Testis (tissue), 3 donors: ENCODE results near the gene ATXN7L3. TPM values are rescaled to one million over a fixed set of nuclear protein-coding genes. Genes with fewer than 3 reads are reported as not detected.

Experiments used
- DNase-seq: peaks from one replicate; pipeline ENCODE4 v3.0.0-alpha.2; 2019
- H3K27ac ChIP-seq, 2 donors: fragments of 200-600 bp; sonication (generic); one replicate each; pipeline ENCODE4 v1.5.1; 2019
- H3K27me3 ChIP-seq: fragments of 200-600 bp; sonication (generic); one replicate; pipeline ENCODE4 v1.5.1; 2019
- H3K36me3 ChIP-seq: fragments of 200-600 bp; sonication (generic); one replicate; pipeline ENCODE4 v1.5.1; 2017; ENCODE audit warnings: low read depth; ENCODE audit errors: missing control alignments
- H3K4me1 ChIP-seq: fragments of 200-600 bp; sonication (generic); one replicate; pipeline ENCODE4 v1.5.1; 2019
- H3K4me3 ChIP-seq, 2 donors: fragments of 200-600 bp; sonication (generic); one replicate each; pipeline ENCODE4 v1.5.1; 2017 to 2019
- H3K9me3 ChIP-seq: fragments of 200-600 bp; sonication (generic); one replicate; pipeline ENCODE4 v1.5.1; 2017
- POLR2A ChIP-seq: fragments of 450-650 bp; IDR thresholded peaks from one replicate; pipeline ENCODE4 v1.6.1; 2017; ENCODE audit warnings: antibody characterized with exemption, mild to moderate bottlenecking, moderate library complexity
- WGBS, 2 donors: methylation state at CpG; one replicate each; pipeline ENCODE4 v1.1.5; 2018; 5-methylcytosine and 5-hydroxymethylcytosine counted together
- intact Hi-C: fragments of 100-400 bp; cut with DNase I; formaldehyde crosslinking; loops from one replicate; pipeline ENCODE4 v1.15.1; 2023; ENCODE audit warnings: low total_unique reads
- polyA plus RNA-seq: library from polyadenylated mRNA; stranded (reverse); fragments of 350-450 nt; fragmentation: Illumina TruSeq; extraction: RNeasy Lipid Tissue Mini Kit (QIAGEN cat#74804); gene quantifications from one replicate; pipeline ENCODE4 v1.2.3, GENCODE V29; 2014; ENCODE audit warnings: low read depth, low replicate concordance; ENCODE audit not compliant: insufficient read depth
- total RNA-seq, 2 donors: library from RNA; depleted of rRNA; stranded (reverse); fragments of >200 nt; gene quantifications; one replicate each; pipeline ENCODE4 v1.2.3, GENCODE V29; 2016
- TF ChIP-seq, protein P1 (sequence below), 3 experiments: fragments of 450-650 bp in 2 of 3; fragments of 200-600 bp in 1 of 3; sonication (generic) in 1 of 3; IDR thresholded peaks; one replicate each; pipeline ENCODE4 v1.5.1; 2016 to 2019; ENCODE audit warnings: antibody characterized with exemption in 3 of 3, mild to moderate bottlenecking in 2 of 3, moderate library complexity in 1 of 3

Gene ATXN7L3
- total and polyA plus RNA-seq, 3 donors from 2014 or later, result 76.5 to 101 (median 100) TPM

- Histone ChIP-seq H3K36me3 (peaks cover 5% of the 10 kb centered on the region), H3K27ac (no peak overlapping the region), H3K9me3 (no peaks in the 10 kb centered on the region), H3K4me3 (no peak overlapping the region), H3K4me1 (peaks cover 12% of the 10 kb centered on the region), H3K27me3 (no peaks in the 10 kb centered on the region)
- no peak for TF ChIP-seq POLR2A
- TF ChIP-seq, protein P1, sequence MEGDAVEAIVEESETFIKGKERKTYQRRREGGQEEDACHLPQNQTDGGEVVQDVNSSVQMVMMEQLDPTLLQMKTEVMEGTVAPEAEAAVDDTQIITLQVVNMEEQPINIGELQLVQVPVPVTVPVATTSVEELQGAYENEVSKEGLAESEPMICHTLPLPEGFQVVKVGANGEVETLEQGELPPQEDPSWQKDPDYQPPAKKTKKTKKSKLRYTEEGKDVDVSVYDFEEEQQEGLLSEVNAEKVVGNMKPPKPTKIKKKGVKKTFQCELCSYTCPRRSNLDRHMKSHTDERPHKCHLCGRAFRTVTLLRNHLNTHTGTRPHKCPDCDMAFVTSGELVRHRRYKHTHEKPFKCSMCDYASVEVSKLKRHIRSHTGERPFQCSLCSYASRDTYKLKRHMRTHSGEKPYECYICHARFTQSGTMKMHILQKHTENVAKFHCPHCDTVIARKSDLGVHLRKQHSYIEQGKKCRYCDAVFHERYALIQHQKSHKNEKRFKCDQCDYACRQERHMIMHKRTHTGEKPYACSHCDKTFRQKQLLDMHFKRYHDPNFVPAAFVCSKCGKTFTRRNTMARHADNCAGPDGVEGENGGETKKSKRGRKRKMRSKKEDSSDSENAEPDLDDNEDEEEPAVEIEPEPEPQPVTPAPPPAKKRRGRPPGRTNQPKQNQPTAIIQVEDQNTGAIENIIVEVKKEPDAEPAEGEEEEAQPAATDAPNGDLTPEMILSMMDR (IDR thresholded peaks at IDR 0.05), result no peak
- intact Hi-C loops, result no loop called here
- 88 to 89% methylated on average over 17 of the region's 17 CpGs for WGBS, 2 donors
- no peak for DNase-seq
These were observed 7.6 kb upstream of the ATXN7L3 start for GRCh38 chr17:44207319-44207718.

DNA sequence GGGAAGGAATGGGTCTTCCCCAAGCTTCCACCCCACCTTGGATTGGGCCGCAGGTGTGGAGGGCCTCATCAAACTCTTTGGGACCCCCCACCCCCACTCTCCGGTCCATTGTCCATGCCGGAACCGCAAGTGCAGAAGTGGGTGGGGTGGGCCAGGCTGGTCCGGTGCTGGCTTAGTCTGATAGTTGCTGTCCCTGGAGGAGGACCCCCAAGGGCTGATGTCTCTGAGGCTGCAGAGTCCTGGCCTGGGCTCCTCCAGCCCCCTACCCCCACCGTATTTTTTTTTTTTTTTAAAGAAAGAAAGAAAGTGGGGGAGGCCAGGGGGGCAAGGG lies 7.1 kb upstream of the ATXN7L3 start:
- Histone ChIP-seq H3K27ac (no peak overlapping the region), H3K36me3 (peaks cover 5% of the 10 kb centered on the region), H3K27me3 (no peaks in the 10 kb centered on the region), H3K9me3 (no peaks in the 10 kb centered on the region), H3K4me1 (peaks cover 11% of the 10 kb centered on the region), H3K4me3 (no peak overlapping the region)
- intact Hi-C loops, result no loop called here
- TF ChIP-seq, protein P1 (IDR thresholded peaks at IDR 0.05), result no peak
- 77 to 86% methylated on average over 2 to 6 of the region's 6 CpGs for WGBS, 2 donors
- DNase-seq, result no peak

GRCh38 chr17:44205962-44206824 lies 6.5 kb upstream of the ATXN7L3 start:
- Histone ChIP-seq H3K9me3 (no peaks in the 10 kb centered on the region), H3K4me1 (peaks cover 8% of the 10 kb centered on the region), H3K36me3 (peaks cover 5% of the 10 kb centered on the region), H3K4me3 (no peak overlapping the region), H3K27ac (no peak overlapping the region), H3K27me3 (no peaks in the 10 kb centered on the region)
- TF ChIP-seq, protein P1 (IDR thresholded peaks at IDR 0.05), result no peak
- TF ChIP-seq POLR2A, result no peak
- DNase-seq, result no peak
- intact Hi-C loops, result no loop called here
- 55 to 70% methylated on average over 12 to 13 of the region's 13 CpGs for WGBS, 2 donors

DNA sequence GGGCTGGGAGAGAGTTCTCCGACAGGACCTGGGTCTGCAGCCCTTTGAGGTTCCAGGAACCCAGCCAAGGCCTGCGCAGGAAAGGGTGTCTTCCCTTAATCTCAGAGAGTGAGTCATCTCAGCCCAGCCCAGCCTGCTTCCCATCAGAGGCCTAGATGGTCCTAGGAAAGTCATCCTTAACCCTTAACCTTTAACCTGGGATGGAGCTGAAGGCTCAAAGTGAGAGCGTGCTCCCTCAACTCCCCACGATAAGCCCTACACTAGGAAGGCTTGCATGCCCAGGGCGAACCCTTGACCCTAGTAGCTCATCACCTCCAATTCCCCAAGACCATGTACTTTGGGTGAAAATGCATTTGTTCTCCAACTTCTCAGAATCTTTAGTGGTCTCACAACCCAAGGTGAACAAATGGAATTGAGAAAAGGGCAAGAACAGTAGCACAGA lies 4.8 kb upstream of the ATXN7L3 start:
- 49 to 67% methylated on average over 5 of the region's 5 CpGs for WGBS, 2 donors
- DNase-seq, result no peak
- Histone ChIP-seq H3K36me3 (peaks cover 5% of the 10 kb centered on the region), H3K27me3 (no peaks in the 10 kb centered on the region), H3K9me3 (no peaks in the 10 kb centered on the region), H3K4me3 (no peak overlapping the region), H3K27ac (no peak overlapping the region), H3K4me1 (no peaks in the 10 kb centered on the region)
- TF ChIP-seq POLR2A, result no peak
- TF ChIP-seq, protein P1 (IDR thresholded peaks at IDR 0.05), result no peak
- intact Hi-C loops, result no loop called here
